Progenitor cell of endocrine pancreas (in vitro differentiated cells): ENCODE measurements around the gene BBS12. TPM values are rescaled to one million over a fixed set of nuclear protein-coding genes. Genes with fewer than 3 reads are reported as not detected.

Source experiments
- DNase-seq: peaks from one replicate; pipeline ENCODE4 v3.0.0; 2021; ENCODE audit warnings: low spot score; ENCODE audit not compliant: unreplicated experiment
- H3K27ac Mint-ChIP-seq: 2 replicates; pipeline ENCODE4 v1.8.0; 2021; ENCODE audit warnings: mild to moderate bottlenecking, moderate library complexity, mixed read lengths
- H3K27me3 Mint-ChIP-seq: 2 replicates; pipeline ENCODE4 v1.8.0; 2021; ENCODE audit warnings: mixed read lengths
- H3K36me3 Mint-ChIP-seq: 2 replicates; pipeline ENCODE4 v1.8.0; 2022; ENCODE audit warnings: mixed read lengths; ENCODE audit not compliant: insufficient read depth
- H3K4me1 Mint-ChIP-seq: 2 replicates; pipeline ENCODE4 v1.8.0; 2021; ENCODE audit warnings: low read depth, mixed read lengths
- H3K4me3 Mint-ChIP-seq: 2 replicates; pipeline ENCODE4 v1.8.0; 2021; ENCODE audit warnings: low read depth, mild to moderate bottlenecking, moderate library complexity, mixed read lengths
- H3K9me3 Mint-ChIP-seq: 2 replicates; pipeline ENCODE4 v1.8.0; 2021; ENCODE audit warnings: low read depth, mixed read lengths
- CTCF ChIP-seq: fragments of 200-600 bp; sonication (generic); IDR thresholded peaks from one replicate; pipeline ENCODE4 v1.5.0; 2021; ENCODE audit warnings: antibody characterized with exemption, mild to moderate bottlenecking; ENCODE audit not compliant: unreplicated experiment
- total RNA-seq: library from RNA; stranded (reverse); gene quantifications from 2 replicates; pipeline ENCODE4 v1.2.1, GENCODE V29; 2021

Gene BBS12
- total RNA-seq, 1 donor from 2014 or later, result 4.9 TPM

- peaks cover 7% of the 10 kb centered on the region for H3K4me1 Mint-ChIP-seq
- H3K36me3 Mint-ChIP-seq, result no peaks in the 10 kb centered on the region
- H3K4me3 Mint-ChIP-seq, result no peak overlapping the region
- H3K27me3 Mint-ChIP-seq, result no peaks in the 10 kb centered on the region
- H3K9me3 Mint-ChIP-seq, result peaks cover 3% of the 10 kb centered on the region
- no peak for TF ChIP-seq CTCF
- no peak for DNase-seq
- no peak overlapping the region for H3K27ac Mint-ChIP-seq
These were observed 3.6 kb upstream of the BBS12 start for GRCh38 chr4:122728856-122729255.

- Mint-ChIP-seq H3K4me1 (peaks cover 7% of the 10 kb centered on the region), H3K9me3 (no peaks in the 10 kb centered on the region), H3K36me3 (no peaks in the 10 kb centered on the region), H3K27me3 (no peaks in the 10 kb centered on the region), H3K4me3 (no peak overlapping the region), H3K27ac (no peak overlapping the region)
- no peak for DNase-seq
- no peak for TF ChIP-seq CTCF
These were observed 828 bp upstream of the BBS12 start for GRCh38 chr4:122731676-122732075.

GRCh38 chr4:122733787-122734120 is 1.2 kb downstream of the BBS12 start:
- Mint-ChIP-seq H3K4me1 (peaks cover 7% of the 10 kb centered on the region), H3K36me3 (peaks cover 11% of the 10 kb centered on the region), H3K27ac (peak overlapping the region; percentile 94), H3K9me3 (peaks cover 6% of the 10 kb centered on the region), H3K4me3 (peak overlapping the region; percentile 87), H3K27me3 (no peaks in the 10 kb centered on the region)
- DNase-seq, result no peak
- TF ChIP-seq CTCF, result no peak

- Mint-ChIP-seq H3K4me3 (no peak overlapping the region), H3K36me3 (peaks cover 17% of the 10 kb centered on the region), H3K9me3 (peaks cover 6% of the 10 kb centered on the region), H3K27me3 (no peaks in the 10 kb centered on the region), H3K27ac (no peak overlapping the region), H3K4me1 (no peaks in the 10 kb centered on the region)
- TF ChIP-seq CTCF, result no peak
- DNase-seq, result no peak
These were observed 6.7 kb downstream of the BBS12 start for GRCh38 chr4:122739174-122739573.

GRCh38 chr4:122742933-122743829 is 10.7 kb downstream of the BBS12 start:
- Mint-ChIP-seq H3K36me3 (peaks cover 10% of the 10 kb centered on the region), H3K9me3 (no peaks in the 10 kb centered on the region), H3K4me1 (no peaks in the 10 kb centered on the region), H3K27me3 (no peaks in the 10 kb centered on the region), H3K4me3 (no peak overlapping the region), H3K27ac (no peak overlapping the region)
- TF ChIP-seq CTCF, result no peak
- DNase-seq, result no peak
